Measurements from ENCODE around the gene WDPCP.
"Not testable (repeated sequence)": the region's sequence is repeated elsewhere in the genome, so short reads cannot be mapped to it uniquely, and the experiment has no call there.

The WDPCP gene

DNA sequence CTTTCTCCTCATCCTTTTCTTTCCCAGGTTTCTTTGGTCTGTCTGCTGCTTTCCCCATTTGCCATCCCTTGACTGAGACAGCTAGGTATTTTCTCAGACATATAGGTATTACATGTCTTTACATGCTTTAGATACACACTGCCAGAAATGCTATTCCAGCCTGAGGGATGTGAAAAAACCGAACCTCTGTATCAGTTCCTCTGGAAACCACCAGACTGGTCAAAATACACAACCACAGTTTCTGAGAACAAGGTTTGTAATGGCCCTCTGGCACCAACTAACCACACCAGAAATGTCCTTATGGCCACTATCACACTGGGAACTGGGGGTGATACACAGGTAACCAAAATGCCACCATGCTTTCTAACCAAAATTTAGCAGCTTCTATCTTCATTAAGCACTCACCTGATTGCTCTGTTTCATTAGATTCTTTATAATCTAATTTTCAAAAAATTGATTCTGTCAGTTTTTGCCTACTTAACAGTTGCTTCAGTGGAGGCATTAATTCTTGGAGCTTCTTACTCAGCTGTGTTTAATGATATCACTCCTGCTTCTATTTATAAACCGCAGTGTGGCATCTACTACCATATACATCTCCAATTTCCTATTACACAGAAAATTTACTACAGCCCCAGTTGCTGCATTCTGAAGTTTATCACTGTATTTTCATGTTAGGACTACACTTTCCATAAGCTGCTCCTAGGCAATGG is 243.5 kb downstream of the WDPCP start:
- no peak for DNase-seq

DNA sequence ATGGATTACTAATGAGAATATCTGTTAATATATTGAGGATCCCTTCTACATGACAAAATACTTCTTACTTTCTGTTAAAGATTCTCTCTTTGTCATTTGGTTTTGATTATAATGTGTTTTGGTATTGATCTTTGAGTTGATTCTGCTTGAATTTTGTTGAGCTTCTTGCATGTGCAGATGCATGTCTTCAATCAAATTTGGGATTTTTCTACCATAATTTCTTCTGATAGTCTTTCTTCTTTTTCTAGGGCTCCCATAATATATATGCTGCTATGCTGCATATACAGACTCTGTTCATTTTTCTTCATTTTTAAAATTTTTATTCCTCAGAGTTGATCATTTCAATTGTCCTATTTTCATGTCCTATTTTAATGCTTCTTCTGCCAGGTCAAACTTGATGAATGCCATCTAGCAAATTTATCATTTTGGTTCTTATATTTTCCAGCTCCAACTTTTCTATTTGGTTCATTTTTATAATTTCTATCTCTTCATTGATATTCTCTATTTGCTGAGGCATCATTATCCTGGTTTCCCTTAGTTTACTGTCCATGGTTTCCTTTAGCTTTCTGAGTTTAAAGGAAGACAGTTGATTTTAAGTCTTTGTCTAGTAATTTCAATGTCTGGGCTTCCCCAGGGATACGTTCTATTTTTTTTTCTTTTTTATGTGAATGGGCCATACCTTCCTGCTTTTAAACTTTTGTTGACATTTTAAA is 244.7 kb downstream of the WDPCP start:
- no peak for DNase-seq

DNA sequence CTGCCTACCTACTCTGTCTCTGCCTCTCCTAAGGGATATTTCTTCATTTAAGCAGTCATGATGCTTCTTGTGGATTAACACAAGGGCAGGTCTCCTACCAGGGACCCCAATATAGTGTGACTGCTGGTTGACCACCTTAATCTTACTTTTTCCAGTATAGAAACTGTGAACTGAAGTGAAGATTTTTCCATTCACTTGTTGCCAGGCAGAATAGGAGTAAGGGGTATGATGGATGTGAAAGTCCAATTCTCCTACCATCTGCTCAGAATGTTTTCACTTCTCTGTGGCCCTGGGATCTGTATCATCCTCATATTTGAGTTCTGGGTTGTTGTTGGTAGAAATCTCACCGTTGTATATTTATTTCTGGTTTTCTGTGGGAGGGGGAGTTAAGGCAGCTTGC is 247.8 kb downstream of the WDPCP start:
- no peak for DNase-seq

DNA sequence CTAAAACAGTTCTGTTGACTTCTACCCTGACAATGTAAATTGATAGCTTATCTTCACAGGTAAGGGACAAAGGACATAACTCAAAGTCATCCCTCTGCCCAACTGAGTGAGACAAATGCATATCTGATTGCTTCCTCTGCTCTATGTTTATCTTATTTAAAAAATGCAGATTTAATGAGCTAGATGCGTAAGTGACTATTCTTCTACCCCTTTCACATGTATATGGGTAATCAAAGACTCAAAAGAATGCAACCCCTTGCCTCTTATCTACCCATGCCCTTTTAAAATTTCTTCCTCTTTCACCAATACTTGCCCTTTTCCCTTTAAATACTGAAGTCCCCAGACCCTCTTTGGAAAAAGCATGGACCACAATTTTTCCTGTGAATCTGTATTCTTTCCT is 253.4 kb downstream of the WDPCP start:
- DNase-seq, result no peak

DNA sequence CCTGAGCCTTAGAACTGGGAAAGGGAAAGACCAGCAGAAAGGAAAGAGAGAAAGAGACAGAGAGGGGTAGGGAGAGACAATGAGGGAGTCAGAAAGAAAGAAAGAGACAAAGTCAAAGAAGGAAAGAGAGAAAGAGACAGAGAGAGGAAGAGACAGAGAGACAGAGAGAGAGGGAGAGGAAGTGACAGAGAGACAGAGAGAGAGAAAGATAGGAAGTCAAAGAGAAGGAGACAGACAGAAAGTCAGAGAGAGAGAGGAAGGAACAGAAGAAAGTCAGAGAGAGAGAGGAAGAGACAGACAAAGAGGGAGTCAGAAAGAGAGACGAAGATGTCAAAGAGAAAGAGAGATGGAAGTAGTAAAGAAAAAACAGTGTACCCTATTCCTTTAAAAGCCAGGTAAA is 261.8 kb downstream of the WDPCP start:
- DNase-seq, result no peak

DNA sequence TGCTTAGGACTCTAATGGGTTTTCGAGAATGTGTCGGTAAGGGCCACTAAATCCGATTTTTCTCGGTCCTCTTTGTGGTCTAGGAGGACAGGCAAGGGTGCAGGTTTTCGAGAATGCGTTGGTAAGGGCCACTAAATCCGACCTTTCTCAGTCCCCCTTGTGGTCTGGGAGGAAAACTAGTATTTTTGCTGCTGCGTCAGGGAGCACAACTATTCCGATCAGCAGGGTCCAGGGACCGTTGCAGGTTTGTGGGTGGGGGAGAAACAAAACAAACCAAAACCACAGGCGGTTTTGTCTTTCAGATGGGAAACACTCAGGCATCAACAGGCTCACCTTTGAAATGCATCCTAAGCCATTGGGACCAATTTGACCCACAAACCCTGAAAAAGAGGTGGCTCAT is 264.6 kb downstream of the WDPCP start:
- not testable (repeated sequence) for DNase-seq

DNA sequence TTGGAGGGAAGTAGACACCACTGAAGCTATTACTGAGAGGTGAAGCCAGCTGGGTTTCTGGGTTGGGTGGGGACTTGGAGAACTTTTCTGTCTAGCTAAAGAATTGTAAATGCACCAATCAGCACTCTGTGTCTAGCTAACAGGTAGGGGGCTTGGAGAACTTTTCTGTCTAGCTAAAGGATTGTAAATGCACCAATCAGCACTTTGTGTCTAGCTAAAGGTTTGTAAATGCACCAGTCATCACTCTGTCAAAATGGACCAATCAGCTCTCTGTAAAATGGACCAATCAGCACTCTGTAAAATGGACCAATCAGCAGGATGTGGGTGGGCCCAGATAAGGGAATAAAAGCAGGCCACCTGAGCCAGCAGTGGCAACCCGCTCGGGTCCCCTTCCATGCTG is 266.3 kb downstream of the WDPCP start:
- DNase-seq, result not testable (repeated sequence)

DNA sequence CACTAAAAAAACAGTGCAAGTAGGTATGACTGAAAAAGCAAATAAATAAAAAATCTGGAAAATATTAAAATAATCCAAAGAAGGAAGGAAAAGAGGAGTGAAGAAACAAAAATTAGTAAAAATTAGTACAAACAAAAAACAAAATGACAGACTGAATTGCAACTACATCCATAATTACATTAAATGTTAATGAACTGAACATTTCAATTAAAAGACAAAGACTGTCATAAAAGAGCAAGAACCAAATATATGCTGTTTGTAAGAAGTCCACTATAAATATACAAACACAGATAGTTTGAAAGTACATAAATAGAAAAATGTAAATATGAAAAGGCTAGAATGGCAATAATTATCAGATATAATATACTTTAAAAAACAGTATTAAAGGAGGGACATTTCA is 267.6 kb downstream of the WDPCP start:
- no peak for DNase-seq

DNA sequence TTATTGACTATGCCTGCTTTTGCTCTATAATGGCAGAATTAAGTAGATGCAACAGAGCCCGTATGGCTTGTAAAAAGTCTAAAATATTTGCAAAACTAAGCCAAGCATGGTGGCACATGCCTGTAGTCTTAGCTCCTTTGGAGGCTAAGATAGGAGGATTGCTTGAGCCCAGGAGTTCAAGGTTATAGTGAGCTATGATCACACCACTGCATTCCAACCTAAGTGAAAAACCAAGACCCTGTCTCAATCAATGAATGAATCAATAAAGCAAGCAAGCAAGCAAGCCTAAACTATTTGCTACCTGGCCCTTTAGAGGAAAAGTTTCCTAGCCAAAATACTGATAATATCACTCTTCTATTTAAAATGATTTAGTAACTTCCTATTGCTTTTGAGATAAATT is 277.7 kb downstream of the WDPCP start:
- no peak for DNase-seq

DNA sequence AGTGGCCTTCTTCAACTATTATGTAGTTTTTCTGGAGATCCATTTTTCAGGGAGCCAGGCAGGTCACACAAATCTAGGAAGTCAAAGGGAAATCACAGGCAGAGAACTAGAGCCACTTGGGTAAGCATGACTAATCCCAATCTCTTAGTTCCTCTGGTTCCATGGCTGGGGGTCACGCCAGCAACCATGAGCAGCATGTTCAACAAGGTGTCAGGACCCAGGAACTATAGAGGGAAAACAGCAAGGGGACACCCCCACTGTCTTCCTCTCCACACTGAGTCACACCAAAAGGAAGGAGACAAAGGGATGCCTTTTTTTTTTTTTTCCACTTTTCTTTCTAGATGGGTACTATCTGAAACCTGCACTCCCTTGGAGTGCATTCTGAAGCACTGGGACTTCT is 286.8 kb downstream of the WDPCP start:
- DNase-seq, result no peak

DNA sequence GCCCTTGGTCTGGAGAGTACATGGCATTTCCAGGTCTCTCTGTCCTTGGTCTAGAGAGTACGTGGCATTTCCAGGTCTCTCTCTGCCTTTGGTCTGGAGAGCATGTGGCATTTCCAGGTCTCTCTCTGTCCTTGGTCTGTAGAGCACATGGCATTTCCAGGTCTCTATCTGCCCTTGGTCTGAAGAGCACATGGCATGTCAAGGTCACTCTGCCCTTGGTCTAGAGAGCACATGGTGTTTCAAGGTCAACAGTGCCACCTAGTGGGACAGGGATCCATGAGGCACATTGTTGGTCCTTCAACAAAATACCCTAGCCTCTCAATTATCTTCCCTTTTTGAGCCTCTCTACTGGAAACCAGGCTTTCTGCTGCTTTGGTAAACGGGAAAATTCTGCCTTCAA is 287.4 kb downstream of the WDPCP start:
- DNase-seq, result no peak

DNA sequence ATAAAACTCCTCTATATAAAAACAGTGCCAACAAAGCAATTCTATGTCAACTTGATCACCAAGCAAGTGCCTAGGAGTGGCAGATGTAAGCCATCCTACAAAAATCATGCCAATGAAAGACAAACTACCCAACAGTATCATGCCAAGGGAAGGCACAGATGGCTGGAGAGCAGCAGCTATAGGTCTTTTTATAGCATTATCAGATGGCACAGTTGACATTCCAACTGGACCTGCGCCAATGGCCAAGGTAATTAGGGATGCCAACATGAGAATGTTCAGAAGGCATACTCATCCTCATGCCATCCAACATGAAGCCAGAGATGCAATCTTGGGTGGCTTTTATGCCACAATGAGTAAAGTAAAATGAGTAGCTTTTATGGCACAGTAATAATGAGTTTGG is 300.3 kb downstream of the WDPCP start:
- no peak for DNase-seq

DNA sequence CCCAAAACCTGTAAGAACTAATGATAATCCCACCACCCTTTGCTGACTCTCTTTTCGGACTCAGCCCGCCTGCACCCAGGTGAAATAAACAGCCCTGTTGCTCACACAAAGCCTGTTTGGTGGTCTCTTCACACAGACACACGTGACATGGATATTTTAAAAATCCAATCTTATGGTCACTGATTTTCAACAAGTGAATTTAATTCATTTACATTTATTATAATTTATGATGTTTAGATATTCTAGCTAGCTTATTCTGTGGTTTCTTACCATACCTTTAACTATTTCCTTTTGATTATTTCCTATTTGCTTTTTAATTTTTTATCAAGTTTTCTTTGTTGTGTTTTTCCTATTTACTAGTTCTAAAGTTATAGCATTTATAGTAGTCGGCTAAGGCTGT is 301.8 kb downstream of the WDPCP start:
- not testable (repeated sequence) for DNase-seq

DNA sequence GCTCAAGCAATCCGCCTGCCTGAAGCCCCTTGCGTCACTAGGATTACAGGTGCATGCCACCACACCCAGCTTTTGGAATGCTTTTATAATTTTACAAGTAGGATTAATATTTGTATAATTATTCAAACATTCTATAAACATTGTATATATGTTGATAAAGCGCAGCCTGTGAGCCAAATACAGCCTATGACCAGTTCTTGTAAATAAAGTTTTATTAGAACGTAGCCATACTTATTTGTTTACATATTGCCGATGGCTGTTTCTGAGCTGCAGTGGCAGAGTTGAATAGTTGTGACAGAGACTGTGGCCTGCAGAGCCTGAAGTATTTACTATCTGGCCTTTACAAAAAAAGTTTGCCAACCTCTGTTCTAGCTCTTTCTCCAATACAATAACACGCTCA is 305.0 kb downstream of the WDPCP start:
- DNase-seq, result no peak

DNA sequence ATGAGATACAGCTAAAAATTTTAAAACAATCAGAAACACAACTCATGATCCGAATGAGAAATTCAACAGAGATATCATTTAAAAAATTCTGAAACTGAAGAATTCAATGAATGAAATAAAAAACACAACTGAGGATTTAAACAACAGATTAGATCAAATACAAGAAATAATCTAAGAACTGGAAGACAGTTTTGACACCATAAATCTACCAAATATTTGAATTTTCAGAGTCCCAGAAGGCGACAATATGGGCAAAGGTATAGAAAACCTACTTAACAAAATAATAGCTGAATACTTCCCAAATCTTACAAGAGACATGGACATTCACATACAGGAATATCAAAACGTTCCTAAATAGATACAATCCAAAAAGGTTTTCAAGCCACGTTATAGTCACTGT is 315.7 kb downstream of the WDPCP start:
- no peak for DNase-seq

DNA sequence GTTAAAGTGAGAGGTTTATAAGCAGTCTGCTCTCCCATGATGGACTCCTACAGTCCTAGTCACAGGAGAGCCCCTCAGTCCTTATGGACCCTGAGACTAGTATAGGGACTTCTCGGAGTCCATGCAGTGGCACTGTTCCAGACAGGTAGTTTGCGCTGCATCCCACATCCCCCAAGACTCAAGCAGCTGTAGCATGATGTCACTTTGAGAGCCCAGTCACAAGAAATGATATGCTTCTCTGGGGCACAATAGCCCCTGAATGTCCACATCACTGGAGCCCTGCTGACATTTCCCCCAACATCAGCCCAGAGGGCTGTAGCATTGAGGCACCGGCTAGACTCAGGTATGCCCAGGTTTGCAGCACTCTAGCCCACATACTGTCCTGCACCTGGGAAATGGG is 317.6 kb downstream of the WDPCP start:
- DNase-seq, result no peak

DNA sequence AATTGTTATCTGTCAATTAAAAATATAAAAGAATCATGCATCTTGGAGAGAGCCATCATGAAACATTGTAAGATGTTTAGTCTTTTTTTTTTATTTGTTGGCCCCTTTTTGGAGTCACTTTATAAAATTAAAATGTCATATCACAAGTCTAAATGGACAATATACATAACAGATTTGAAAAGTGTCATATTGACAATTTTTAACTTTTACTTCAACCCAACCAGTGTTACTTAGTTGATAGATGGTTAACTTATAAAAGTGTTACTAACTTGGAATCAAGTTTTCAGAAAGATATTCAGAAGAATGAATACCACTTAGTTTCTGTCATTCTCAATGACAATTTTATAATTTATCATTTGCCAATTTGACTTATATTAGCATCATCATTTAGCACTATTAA is 319.3 kb downstream of the WDPCP start:
- no peak for DNase-seq

DNA sequence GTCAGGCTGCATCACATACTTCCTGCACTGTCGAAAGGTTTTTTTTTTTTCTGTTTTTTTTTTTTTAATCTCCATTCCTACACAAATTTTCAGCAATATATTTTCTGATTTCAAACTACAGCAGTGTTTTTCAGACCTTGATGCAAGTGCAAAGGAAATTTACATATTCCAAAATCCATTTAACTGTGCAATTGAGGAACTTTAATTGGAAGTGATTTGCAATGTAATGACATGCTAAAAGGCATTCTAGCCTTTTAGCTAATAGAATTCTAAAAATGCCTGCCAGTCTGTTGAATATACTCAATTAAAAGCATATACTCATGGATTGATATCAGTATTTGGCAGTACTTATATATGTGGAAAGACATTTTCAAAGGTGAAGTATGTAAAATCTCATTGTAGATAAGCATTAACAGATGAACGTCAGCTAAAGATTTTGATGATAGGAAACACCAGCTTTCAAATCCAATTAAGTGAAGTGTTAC is 327.1 kb downstream of the WDPCP start:
- DNase-seq, result no peak

DNA sequence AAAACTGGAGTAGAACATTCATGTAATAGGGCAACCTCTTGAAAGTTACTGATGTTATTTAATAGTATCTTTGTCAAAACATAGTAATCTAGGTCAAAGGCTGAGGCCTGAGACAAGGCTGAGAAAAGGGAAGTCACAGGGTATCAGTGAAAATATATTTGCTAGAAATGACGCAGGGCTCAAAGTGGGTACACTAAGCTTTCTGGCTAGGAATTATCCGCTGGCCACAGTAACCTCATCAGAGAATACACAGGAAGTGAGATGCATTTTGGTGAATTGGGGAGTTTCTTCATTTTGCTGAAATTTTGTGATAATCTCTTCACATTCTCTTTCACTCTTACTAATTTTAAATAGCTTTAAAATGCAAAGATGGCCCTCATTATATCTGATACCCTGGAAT is 330.8 kb downstream of the WDPCP start:
- no peak for DNase-seq

DNA sequence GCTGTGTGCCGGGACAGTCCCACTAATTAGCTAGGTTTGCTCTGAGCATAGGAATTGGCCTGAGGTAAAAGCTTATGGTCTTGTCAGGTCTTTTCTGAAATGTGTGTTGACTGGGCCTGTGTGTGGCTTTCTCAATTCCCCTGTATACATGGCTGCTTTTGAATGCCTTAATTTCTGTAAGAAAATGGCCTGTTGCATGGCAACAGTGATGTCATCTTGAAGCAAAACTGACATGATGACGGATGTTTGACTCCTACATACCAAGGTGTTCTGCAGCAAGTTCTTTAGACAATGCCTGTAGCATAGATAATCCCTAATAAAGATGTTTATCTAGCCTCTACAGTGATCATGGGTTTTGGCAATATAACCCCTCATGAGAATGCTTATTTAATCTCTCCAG is 339.1 kb downstream of the WDPCP start:
- DNase-seq, result no peak

DNA sequence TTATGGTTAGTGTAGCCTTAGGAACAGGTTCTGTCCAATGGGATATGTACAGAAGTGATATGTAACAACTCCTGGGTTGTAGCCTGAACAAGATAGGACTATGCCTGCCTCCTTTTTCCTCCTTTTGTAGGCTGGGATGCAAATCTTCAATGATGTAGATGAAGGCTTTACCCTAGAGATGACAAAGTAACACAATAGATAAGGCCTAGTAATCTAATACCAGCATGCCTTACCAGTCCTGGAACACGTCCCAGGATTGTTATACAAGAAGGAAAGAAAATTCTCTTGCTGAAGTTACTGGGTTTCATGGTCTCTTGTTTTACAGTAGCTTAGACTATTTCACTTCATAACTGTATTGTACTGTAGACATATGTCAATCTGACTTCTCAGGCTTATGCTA is 345.5 kb downstream of the WDPCP start:
- DNase-seq, result no peak

DNA sequence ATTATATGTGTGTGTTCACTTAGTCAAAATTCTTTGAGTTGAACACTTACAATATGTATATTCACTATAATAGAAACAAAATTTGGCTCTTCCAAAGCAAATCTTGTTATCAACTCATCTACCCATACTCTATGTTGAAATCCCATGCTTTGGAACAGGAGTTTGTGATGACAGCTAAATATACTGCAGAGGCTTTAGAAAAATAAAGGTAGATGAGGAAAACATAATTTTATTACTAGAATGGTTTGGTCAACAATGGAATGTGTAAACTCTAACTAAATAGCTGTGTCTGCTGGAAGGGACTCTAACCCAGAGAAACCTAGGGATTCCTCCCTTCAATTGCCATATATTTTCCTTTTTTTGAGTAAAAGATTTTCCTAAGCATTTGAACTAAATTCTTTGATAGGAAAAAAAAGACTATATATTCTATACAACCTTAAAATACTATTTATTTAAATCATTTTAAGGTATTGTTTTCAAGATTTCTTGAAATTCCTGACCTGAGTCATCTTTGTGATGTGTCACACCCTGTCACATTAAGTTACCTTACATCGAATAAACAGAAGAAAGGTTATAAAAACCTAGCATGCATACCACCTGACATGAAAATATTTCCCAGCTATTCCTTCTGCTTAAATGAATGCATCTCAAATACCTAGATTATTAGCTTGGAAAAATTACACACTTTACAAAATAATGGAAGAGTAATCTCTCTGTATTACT is 362.2 kb downstream of the WDPCP start:
- no peak for DNase-seq

DNA sequence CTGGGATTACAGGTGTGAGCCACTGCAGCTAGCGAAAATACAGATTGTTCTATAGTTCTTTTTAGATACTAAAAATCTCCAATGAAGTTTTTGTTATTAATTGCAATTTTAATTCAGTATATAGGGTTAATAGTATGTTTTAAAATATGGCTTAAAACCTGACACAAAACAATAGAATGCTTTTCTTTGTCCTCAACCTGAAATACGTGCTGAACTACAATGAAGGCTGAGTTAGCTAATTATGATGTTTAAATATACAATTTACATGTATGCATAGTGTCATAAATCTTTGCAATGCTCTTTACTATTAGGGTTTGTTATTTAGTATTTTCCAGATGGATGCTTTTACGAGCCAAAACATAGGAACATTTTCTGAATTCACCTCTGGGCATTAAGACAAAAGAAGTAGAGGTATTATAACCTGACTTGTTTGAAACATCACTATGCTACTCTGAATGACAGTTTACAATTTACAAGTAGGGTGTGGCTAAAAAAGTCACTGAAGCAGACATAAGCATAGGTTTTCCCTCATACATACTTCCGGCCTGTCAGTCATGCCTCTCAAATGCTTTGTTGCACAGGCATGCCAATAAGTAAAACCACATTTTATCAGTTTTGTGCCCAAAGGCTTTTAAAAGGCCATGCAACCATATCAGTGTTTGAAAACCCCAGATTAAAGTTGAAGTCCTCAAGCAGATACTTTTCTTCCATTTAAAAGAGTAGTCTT is 369.3 kb downstream of the WDPCP start:
- no peak for DNase-seq

Measured in activated naive CD4-positive, alpha-beta T cell treated with Interleukin-2 at 50 U/mL for 16 hours (primary cell).